Measurements from ENCODE around the gene TBC1D4. TPM values are rescaled to one million over a fixed set of nuclear protein-coding genes. Genes with fewer than 3 reads are reported as not detected.

Gene TBC1D4
- total RNA-seq, 1 experiment from 2014 or later, result 15.1 TPM

GRCh38 chr13:75469047-75469446, 12.9 kb downstream of the TBC1D4 start:
- no peaks in the 10 kb centered on the region for H3F3A ChIP-seq (ENCODE audit: low read length, unreplicated experiment)
- no peak overlapping the region for H3K9ac ChIP-seq (ENCODE audit: low read length)
- intact Hi-C loops (cut with micrococcal nuclease), result no loop called here
- H3K9me3 ChIP-seq (ENCODE audit: low read length), result no peaks in the 10 kb centered on the region
- H3K27ac ChIP-seq (ENCODE audit: low read length), result no peak overlapping the region
- peaks cover 5% of the 10 kb centered on the region; the same call in 1 of the 2 replicates for H3K36me3 ChIP-seq (ENCODE audit: low read depth, low read length)
- BruUV-seq (replicated peaks), result no TSS peak
- no peaks in the 10 kb centered on the region for H4K20me1 ChIP-seq (ENCODE audit: low read length)
- POLR2A ChIA-PET (ENCODE audit: unreplicated experiment), result no interaction called here
- DNase-seq (no peak), ATAC-seq (no peak)
- TF ChIP-seq EZH2 (IDR thresholded peaks at IDR 0.05; ENCODE audit: low read length, unreplicated experiment), result no peak
- no peak for TF ChIP-seq EZH2phosphoT487 (IDR thresholded peaks at IDR 0.05; ENCODE audit: borderline replicate concordance, low read length)
- no peak for TF ChIP-seq CTCF (conservative IDR thresholded peaks at IDR 0.05; ENCODE audit: low read depth, low read length)
- no peak overlapping the region for H3K4me2 ChIP-seq (ENCODE audit: low read length)
- no peaks in the 10 kb centered on the region for H3K9me2 ChIP-seq (replicated peaks; ENCODE audit: low read length)
- H3K27me3 ChIP-seq (ENCODE audit: low read length), result no peaks in the 10 kb centered on the region
- CTCF ChIA-PET, result no interaction called here
- H2AFZ ChIP-seq (ENCODE audit: low read length), result no peak overlapping the region
- peaks cover 14% of the 10 kb centered on the region; the same call in 1 of the 2 replicates for H3K79me2 ChIP-seq (ENCODE audit: low read length)
- no peaks in the 10 kb centered on the region for H3K4me1 ChIP-seq (ENCODE audit: insufficient read depth, low read length)
- no peak overlapping the region for H3K4me3 ChIP-seq (ENCODE audit: low read length)

- Histone ChIP-seq H3K9me2 (replicated peaks; ENCODE audit: low read length) (no peaks in the 10 kb centered on the region), H3K4me1 (ENCODE audit: insufficient read depth, low read length) (no peaks in the 10 kb centered on the region), H2AFZ (ENCODE audit: low read length) (no peak overlapping the region), H3K27ac (ENCODE audit: low read length) (no peak overlapping the region), H3K9ac (ENCODE audit: low read length) (no peak overlapping the region), H4K20me1 (ENCODE audit: low read length) (no peaks in the 10 kb centered on the region), H3K79me2 (ENCODE audit: low read length) (peaks cover 14% of the 10 kb centered on the region; the same call in 1 of the 2 replicates), H3F3A (ENCODE audit: low read length, unreplicated experiment) (no peaks in the 10 kb centered on the region), H3K27me3 (ENCODE audit: low read length) (no peaks in the 10 kb centered on the region), H3K4me2 (ENCODE audit: low read length) (no peak overlapping the region), H3K9me3 (ENCODE audit: low read length) (no peaks in the 10 kb centered on the region), H3K4me3 (ENCODE audit: low read length) (no peak overlapping the region), H3K36me3 (ENCODE audit: low read depth, low read length) (peaks cover 5% of the 10 kb centered on the region; the same call in 1 of the 2 replicates)
- DNase-seq, result no peak
- TF ChIP-seq CTCF (conservative IDR thresholded peaks at IDR 0.05; ENCODE audit: low read depth, low read length), result no peak
- no peak for TF ChIP-seq EZH2phosphoT487 (IDR thresholded peaks at IDR 0.05; ENCODE audit: borderline replicate concordance, low read length)
- TF ChIP-seq EZH2 (IDR thresholded peaks at IDR 0.05; ENCODE audit: low read length, unreplicated experiment), result no peak
- intact Hi-C loops (cut with micrococcal nuclease), result no loop called here
- POLR2A ChIA-PET (ENCODE audit: unreplicated experiment), result no interaction called here
- no TSS peak for BruUV-seq (replicated peaks)
- CTCF ChIA-PET, result no interaction called here
- ATAC-seq, result no peak
Observed at GRCh38 chr13:75468602-75469001, 13.4 kb downstream of the TBC1D4 start.

- H3K9me3 ChIP-seq (ENCODE audit: low read length), result no peaks in the 10 kb centered on the region
- no TSS peak for BruUV-seq (replicated peaks)
- ChIA-PET POLR2A (ENCODE audit: unreplicated experiment) (no interaction called here), CTCF (no interaction called here)
- peaks cover 14% of the 10 kb centered on the region; the same call in 1 of the 2 replicates for H3K79me2 ChIP-seq (ENCODE audit: low read length)
- no peaks in the 10 kb centered on the region for H3K9me2 ChIP-seq (replicated peaks; ENCODE audit: low read length)
- no peaks in the 10 kb centered on the region for H3K4me1 ChIP-seq (ENCODE audit: insufficient read depth, low read length)
- H3K4me3 ChIP-seq (ENCODE audit: low read length), result no peak overlapping the region
- intact Hi-C loops (cut with micrococcal nuclease), result no loop called here
- no peaks in the 10 kb centered on the region for H3K27me3 ChIP-seq (ENCODE audit: low read length)
- no peak for TF ChIP-seq CTCF (conservative IDR thresholded peaks at IDR 0.05; ENCODE audit: low read depth, low read length)
- TF ChIP-seq EZH2phosphoT487 (IDR thresholded peaks at IDR 0.05; ENCODE audit: borderline replicate concordance, low read length), result no peak
- no peak for TF ChIP-seq EZH2 (IDR thresholded peaks at IDR 0.05; ENCODE audit: low read length, unreplicated experiment)
- no peak overlapping the region for H3K27ac ChIP-seq (ENCODE audit: low read length)
- no peak for ATAC-seq
- no peak for DNase-seq
- no peaks in the 10 kb centered on the region for H4K20me1 ChIP-seq (ENCODE audit: low read length)
- H3F3A ChIP-seq (ENCODE audit: low read length, unreplicated experiment), result no peaks in the 10 kb centered on the region
- no peak overlapping the region for H2AFZ ChIP-seq (ENCODE audit: low read length)
- peaks cover 5% of the 10 kb centered on the region; the same call in 1 of the 2 replicates for H3K36me3 ChIP-seq (ENCODE audit: low read depth, low read length)
- H3K9ac ChIP-seq (ENCODE audit: low read length), result no peak overlapping the region
- H3K4me2 ChIP-seq (ENCODE audit: low read length), result no peak overlapping the region
Observed at GRCh38 chr13:75468098-75468497, 13.9 kb downstream of the TBC1D4 start.
